Neural cell (in vitro differentiated cells): Measurements from ENCODE around the gene PTEN. TPM values are rescaled to one million over a fixed set of nuclear protein-coding genes. Genes with fewer than 3 reads are reported as not detected.

Experiments used
- H2AFZ ChIP-seq: fragments of 200-600, 300-800 bp; sonication (generic), shearing (Covaris generic); 2 replicates; pipeline ENCODE4 v1.6.0; 2014; ENCODE audit warnings: low read depth, mild to moderate bottlenecking, antibody characterized with exemption, low read length, moderate library complexity
- H3F3A ChIP-seq: fragments of 200-600 bp; shearing (Covaris generic); 2 replicates; pipeline ENCODE4 v1.6.1; 2016; ENCODE audit warnings: mild to moderate bottlenecking, moderate library complexity, mixed read lengths, antibody characterized with exemption, low read length; ENCODE audit not compliant: insufficient read depth, poor library complexity, severe bottlenecking
- H3K27ac ChIP-seq: fragments of 200-600, 300-800 bp; sonication (generic), shearing (Covaris generic); 2 replicates; pipeline ENCODE4 v1.5.1; 2014; ENCODE audit warnings: mild to moderate bottlenecking, low read length, moderate library complexity
- H3K27me3 ChIP-seq: fragments of 300-800, 200-600 bp; sonication (generic), shearing (Covaris generic); 2 replicates; pipeline ENCODE4 v1.6.0; 2014; ENCODE audit warnings: mild to moderate bottlenecking, low read depth, low read length, moderate library complexity; ENCODE audit not compliant: insufficient read depth
- H3K36me3 ChIP-seq: fragments of 300-800, 200-600 bp; sonication (generic), shearing (Covaris generic); 2 replicates; pipeline ENCODE4 v1.5.1; 2014; ENCODE audit warnings: mild to moderate bottlenecking, antibody characterized with exemption, low read length, moderate library complexity; ENCODE audit not compliant: insufficient read depth
- H3K4me2 ChIP-seq: fragments of 300-800, 200-600 bp; sonication (generic), shearing (Covaris generic); 2 replicates; pipeline ENCODE4 v1.6.0; 2014; ENCODE audit warnings: mild to moderate bottlenecking, low read length
- H3K4me3 ChIP-seq: fragments of 300-800, 200-600 bp; sonication (generic), shearing (Covaris generic); 2 replicates; pipeline ENCODE4 v1.5.1; 2014; ENCODE audit warnings: mild to moderate bottlenecking, low read length, moderate library complexity
- H3K79me2 ChIP-seq: fragments of 200-600 bp; shearing (Covaris generic); replicated peaks from 2 replicates; pipeline ENCODE4 v1.6.0; 2014; ENCODE audit warnings: mild to moderate bottlenecking, low read length, moderate library complexity; ENCODE audit not compliant: insufficient read depth
- H3K9ac ChIP-seq: fragments of 300-800, 200-600 bp; sonication (generic), shearing (Covaris generic); 2 replicates; pipeline ENCODE4 v1.6.1; 2016; ENCODE audit warnings: mild to moderate bottlenecking, low read length, mixed read lengths
- H3K9me2 ChIP-seq: fragments of 200-600 bp; shearing (Covaris generic); 2 replicates; pipeline ENCODE4 v1.6.1; 2016; ENCODE audit warnings: mild to moderate bottlenecking, low read length, mixed read lengths; ENCODE audit not compliant: insufficient read depth
- H3K9me3 ChIP-seq: fragments of 200-600, 300-800 bp; sonication (generic), shearing (Covaris generic); 2 replicates; pipeline ENCODE4 v1.6.1; 2016; ENCODE audit warnings: mild to moderate bottlenecking, mixed run types, low read length, moderate library complexity, mixed read lengths
- H4K20me1 ChIP-seq: fragments of 200-600 bp; shearing (Covaris generic); 2 replicates; pipeline ENCODE4 v1.6.1; 2016; ENCODE audit warnings: mild to moderate bottlenecking, mixed run types; ENCODE audit not compliant: insufficient read depth
- EP300 ChIP-seq: fragments of 450-650 bp; conservative IDR thresholded peaks from 2 replicates; pipeline ENCODE4 v1.6.1; 2014; ENCODE audit warnings: antibody characterized with exemption, mild to moderate bottlenecking, moderate library complexity; ENCODE audit not compliant: poor library complexity, severe bottlenecking
- EZH2 ChIP-seq: fragments of 200-600, 300-800 bp; shearing (Covaris generic), sonication (generic); IDR thresholded peaks from 2 replicates; pipeline ENCODE4 v1.6.1; 2014; ENCODE audit warnings: antibody characterized with exemption, low read length, borderline replicate concordance, mild to moderate bottlenecking; ENCODE audit not compliant: insufficient read depth, poor library complexity, severe bottlenecking
- MXI1 ChIP-seq: fragments of 450-650 bp; conservative IDR thresholded peaks from 2 replicates; pipeline ENCODE4 v1.6.1; 2014; ENCODE audit warnings: antibody characterized with exemption, mild to moderate bottlenecking; ENCODE audit not compliant: poor library complexity, severe bottlenecking
- POLR2AphosphoS5 ChIP-seq: IDR thresholded peaks from 2 replicates; pipeline ENCODE4 v1.6.1; 2012
- RAD21 ChIP-seq: fragments of 450-650 bp; conservative IDR thresholded peaks from 2 replicates; pipeline ENCODE4 v1.6.1; 2014; ENCODE audit warnings: antibody characterized with exemption, mild to moderate bottlenecking, moderate library complexity
- SMC3 ChIP-seq: fragments of 450-650 bp; conservative IDR thresholded peaks from 2 replicates; pipeline ENCODE4 v1.6.1; 2014; ENCODE audit warnings: antibody characterized with exemption, mild to moderate bottlenecking, moderate library complexity; ENCODE audit not compliant: poor library complexity
- TAF1 ChIP-seq: IDR thresholded peaks from 2 replicates; pipeline ENCODE4 v1.6.1; 2012; ENCODE audit warnings: low read depth
- polyA plus RNA-seq: library from polyadenylated mRNA; depleted of rRNA; stranded (reverse); fragments of >200 nt; gene quantifications from 2 replicates; pipeline ENCODE4 v1.2.3, GENCODE V29; 2014
- TF ChIP-seq, protein P1 (sequence below): IDR thresholded peaks from 2 replicates; pipeline ENCODE4 v1.6.1; 2012; ENCODE audit warnings: borderline replicate concordance
- TF ChIP-seq, protein P2 (sequence below): fragments of 450-650 bp; IDR thresholded peaks from 2 replicates; pipeline ENCODE4 v1.5.1; 2014; ENCODE audit warnings: antibody characterized with exemption, mild to moderate bottlenecking, moderate library complexity; ENCODE audit not compliant: poor library complexity, severe bottlenecking

The PTEN gene
- polyA plus RNA-seq, 1 donor from 2014 or later: 47.3 TPM

DNA sequence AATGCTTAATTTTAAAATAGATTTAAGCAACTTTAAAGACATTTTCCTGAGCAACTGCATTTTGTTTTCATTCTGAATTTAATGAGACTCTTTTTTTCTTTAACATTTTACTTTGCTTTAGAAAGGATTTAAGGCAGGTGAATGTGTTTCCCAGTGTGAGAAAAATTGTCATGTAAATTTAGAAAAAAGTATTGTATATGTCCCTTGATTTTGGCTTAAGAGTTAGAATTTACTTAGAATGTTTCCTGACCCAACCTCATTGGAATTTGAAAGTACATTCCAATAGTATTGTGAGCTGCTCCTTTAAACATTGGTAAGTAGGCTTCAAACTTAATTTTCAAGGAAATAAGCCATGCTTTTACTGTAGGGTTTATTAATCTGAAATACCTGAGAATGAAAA is 110.2 kb downstream of the PTEN start:
- H3K27me3 ChIP-seq: no peaks in the 10 kb centered on the region
- no peaks in the 10 kb centered on the region for H3K9me2 ChIP-seq
- no peak overlapping the region for H3K4me3 ChIP-seq
- no peaks in the 10 kb centered on the region for H4K20me1 ChIP-seq
- no peaks in the 10 kb centered on the region for H3K36me3 ChIP-seq
- no peaks in the 10 kb centered on the region for H3F3A ChIP-seq
- H3K9me3 ChIP-seq: no peaks in the 10 kb centered on the region
- H3K27ac ChIP-seq: no peak overlapping the region
- no peak overlapping the region for H2AFZ ChIP-seq
- TF ChIP-seq EP300 (no peak), RAD21 (no peak), POLR2AphosphoS5 (no peak), SMC3 (no peak), EZH2 (no peak), TAF1 (no peak), MXI1 (no peak)
- TF ChIP-seq, protein P1, sequence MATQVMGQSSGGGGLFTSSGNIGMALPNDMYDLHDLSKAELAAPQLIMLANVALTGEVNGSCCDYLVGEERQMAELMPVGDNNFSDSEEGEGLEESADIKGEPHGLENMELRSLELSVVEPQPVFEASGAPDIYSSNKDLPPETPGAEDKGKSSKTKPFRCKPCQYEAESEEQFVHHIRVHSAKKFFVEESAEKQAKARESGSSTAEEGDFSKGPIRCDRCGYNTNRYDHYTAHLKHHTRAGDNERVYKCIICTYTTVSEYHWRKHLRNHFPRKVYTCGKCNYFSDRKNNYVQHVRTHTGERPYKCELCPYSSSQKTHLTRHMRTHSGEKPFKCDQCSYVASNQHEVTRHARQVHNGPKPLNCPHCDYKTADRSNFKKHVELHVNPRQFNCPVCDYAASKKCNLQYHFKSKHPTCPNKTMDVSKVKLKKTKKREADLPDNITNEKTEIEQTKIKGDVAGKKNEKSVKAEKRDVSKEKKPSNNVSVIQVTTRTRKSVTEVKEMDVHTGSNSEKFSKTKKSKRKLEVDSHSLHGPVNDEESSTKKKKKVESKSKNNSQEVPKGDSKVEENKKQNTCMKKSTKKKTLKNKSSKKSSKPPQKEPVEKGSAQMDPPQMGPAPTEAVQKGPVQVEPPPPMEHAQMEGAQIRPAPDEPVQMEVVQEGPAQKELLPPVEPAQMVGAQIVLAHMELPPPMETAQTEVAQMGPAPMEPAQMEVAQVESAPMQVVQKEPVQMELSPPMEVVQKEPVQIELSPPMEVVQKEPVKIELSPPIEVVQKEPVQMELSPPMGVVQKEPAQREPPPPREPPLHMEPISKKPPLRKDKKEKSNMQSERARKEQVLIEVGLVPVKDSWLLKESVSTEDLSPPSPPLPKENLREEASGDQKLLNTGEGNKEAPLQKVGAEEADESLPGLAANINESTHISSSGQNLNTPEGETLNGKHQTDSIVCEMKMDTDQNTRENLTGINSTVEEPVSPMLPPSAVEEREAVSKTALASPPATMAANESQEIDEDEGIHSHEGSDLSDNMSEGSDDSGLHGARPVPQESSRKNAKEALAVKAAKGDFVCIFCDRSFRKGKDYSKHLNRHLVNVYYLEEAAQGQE: no peak
- TF ChIP-seq, protein P2, sequence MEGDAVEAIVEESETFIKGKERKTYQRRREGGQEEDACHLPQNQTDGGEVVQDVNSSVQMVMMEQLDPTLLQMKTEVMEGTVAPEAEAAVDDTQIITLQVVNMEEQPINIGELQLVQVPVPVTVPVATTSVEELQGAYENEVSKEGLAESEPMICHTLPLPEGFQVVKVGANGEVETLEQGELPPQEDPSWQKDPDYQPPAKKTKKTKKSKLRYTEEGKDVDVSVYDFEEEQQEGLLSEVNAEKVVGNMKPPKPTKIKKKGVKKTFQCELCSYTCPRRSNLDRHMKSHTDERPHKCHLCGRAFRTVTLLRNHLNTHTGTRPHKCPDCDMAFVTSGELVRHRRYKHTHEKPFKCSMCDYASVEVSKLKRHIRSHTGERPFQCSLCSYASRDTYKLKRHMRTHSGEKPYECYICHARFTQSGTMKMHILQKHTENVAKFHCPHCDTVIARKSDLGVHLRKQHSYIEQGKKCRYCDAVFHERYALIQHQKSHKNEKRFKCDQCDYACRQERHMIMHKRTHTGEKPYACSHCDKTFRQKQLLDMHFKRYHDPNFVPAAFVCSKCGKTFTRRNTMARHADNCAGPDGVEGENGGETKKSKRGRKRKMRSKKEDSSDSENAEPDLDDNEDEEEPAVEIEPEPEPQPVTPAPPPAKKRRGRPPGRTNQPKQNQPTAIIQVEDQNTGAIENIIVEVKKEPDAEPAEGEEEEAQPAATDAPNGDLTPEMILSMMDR: no peak
- no peak overlapping the region for H3K4me2 ChIP-seq
- no peak overlapping the region for H3K9ac ChIP-seq
- no peaks in the 10 kb centered on the region for H3K79me2 ChIP-seq

DNA sequence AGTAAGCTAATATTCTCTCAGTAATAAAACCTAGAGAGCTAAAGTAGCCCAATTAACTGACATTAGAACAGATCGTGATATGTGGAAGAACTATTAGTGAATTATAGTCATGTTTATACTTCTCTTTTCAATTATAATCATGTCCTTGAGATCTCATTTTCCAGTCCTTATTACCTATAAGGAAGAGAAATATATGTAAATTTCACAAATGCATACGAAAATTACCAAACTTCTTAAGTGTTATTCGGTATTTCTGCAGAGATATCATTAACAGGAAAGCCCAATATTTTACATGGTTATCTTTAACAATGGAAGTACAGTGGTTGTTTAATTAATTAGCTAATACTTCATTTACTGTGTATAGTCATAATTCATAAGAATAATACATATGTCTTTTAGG is 110.7 kb downstream of the PTEN start:
- no peaks in the 10 kb centered on the region for H3K27me3 ChIP-seq
- no peaks in the 10 kb centered on the region for H3F3A ChIP-seq
- no peaks in the 10 kb centered on the region for H3K79me2 ChIP-seq
- no peak overlapping the region for H2AFZ ChIP-seq
- H3K9me3 ChIP-seq: no peaks in the 10 kb centered on the region
- no peaks in the 10 kb centered on the region for H3K36me3 ChIP-seq
- H3K4me3 ChIP-seq: no peak overlapping the region
- no peaks in the 10 kb centered on the region for H3K9me2 ChIP-seq
- no peak overlapping the region for H3K9ac ChIP-seq
- no peak overlapping the region for H3K4me2 ChIP-seq
- no peak overlapping the region for H3K27ac ChIP-seq
- no peaks in the 10 kb centered on the region for H4K20me1 ChIP-seq
- TF ChIP-seq EZH2: no peak
- no peak for TF ChIP-seq RAD21
- no peak for TF ChIP-seq TAF1

DNA sequence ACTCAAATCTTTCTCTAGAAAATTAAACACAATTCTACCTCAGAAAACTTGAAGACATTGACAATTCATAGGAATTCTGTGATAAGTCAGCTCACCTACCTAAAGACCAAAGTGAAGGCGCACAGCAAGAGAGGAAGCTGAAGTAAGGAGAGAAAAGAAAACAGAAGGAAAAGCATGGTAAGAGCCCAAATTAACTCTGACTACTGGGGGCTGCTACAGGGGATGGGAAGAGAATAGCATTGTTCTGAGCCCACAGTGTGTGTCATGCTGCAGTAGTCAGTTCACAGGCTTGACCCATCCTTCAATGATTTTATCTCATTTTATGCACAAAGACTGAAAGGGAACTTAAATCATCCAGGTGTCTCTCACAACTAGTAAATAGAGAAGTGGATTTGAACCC is 111.3 kb downstream of the PTEN start:
- no peaks in the 10 kb centered on the region for H3K79me2 ChIP-seq
- no peak overlapping the region for H2AFZ ChIP-seq
- H3K9me2 ChIP-seq: no peaks in the 10 kb centered on the region
- H3K27me3 ChIP-seq: no peaks in the 10 kb centered on the region
- H3K9ac ChIP-seq: no peak overlapping the region
- no peak overlapping the region for H3K4me2 ChIP-seq
- no peaks in the 10 kb centered on the region for H3K36me3 ChIP-seq
- H4K20me1 ChIP-seq: no peaks in the 10 kb centered on the region
- H3K4me3 ChIP-seq: no peak overlapping the region
- no peaks in the 10 kb centered on the region for H3K9me3 ChIP-seq
- no peaks in the 10 kb centered on the region for H3F3A ChIP-seq
- no peak overlapping the region for H3K27ac ChIP-seq
- TF ChIP-seq, protein P2: no peak
- no peak for TF ChIP-seq MXI1
- no peak for TF ChIP-seq RAD21
- TF ChIP-seq EZH2: no peak
- TF ChIP-seq POLR2AphosphoS5: no peak
- no peak for TF ChIP-seq SMC3
